GM19463 (cell line): Measurements from ENCODE around the gene CPNE6.
A peak's percentile ranks its signal among the peaks of the same experiment; 100 is the strongest.

Experiments
- ATAC-seq: cut with Tn5 transposase; IDR thresholded peaks from one replicate; pipeline ENCODE4 v1.9.1; 2021; ENCODE audit warnings: mild to moderate bottlenecking, moderate library complexity; ENCODE audit not compliant: unreplicated experiment

CPNE6 gene

GRCh38 chr14:24054324-24054641 lies 17.1 kb upstream of the CPNE6 start:
- no peak for ATAC-seq

GRCh38 chr14:24054646-24055045 lies 16.7 kb upstream of the CPNE6 start:
- ATAC-seq = no peak

- ATAC-seq = no peak
Observed at GRCh38 chr14:24055971-24056799, 15.2 kb upstream of the CPNE6 start.

GRCh38 chr14:24056800-24057184 lies 14.6 kb upstream of the CPNE6 start:
- no peak for ATAC-seq

GRCh38 chr14:24057271-24057670 lies 14.1 kb upstream of the CPNE6 start:
- ATAC-seq = no peak

GRCh38 chr14:24057867-24058259 lies 13.5 kb upstream of the CPNE6 start:
- no peak for ATAC-seq

GRCh38 chr14:24058260-24058950 lies 13.0 kb upstream of the CPNE6 start:
- ATAC-seq = peak; percentile 72

GRCh38 chr14:24058951-24059475 lies 12.3 kb upstream of the CPNE6 start:
- ATAC-seq = no peak

- no peak for ATAC-seq
Observed at GRCh38 chr14:24059841-24060388, 11.4 kb upstream of the CPNE6 start.

GRCh38 chr14:24060443-24060842 lies 10.9 kb upstream of the CPNE6 start:
- no peak for ATAC-seq

GRCh38 chr14:24060984-24061913 lies 10.1 kb upstream of the CPNE6 start:
- ATAC-seq = no peak

- ATAC-seq = no peak
Observed at GRCh38 chr14:24062216-24062980, 9.0 kb upstream of the CPNE6 start.

- no peak for ATAC-seq
Observed at GRCh38 chr14:24063263-24063836, 8.0 kb upstream of the CPNE6 start.

- ATAC-seq = no peak
Observed at GRCh38 chr14:24064091-24064795, 7.1 kb upstream of the CPNE6 start.

GRCh38 chr14:24064856-24065255 lies 6.5 kb upstream of the CPNE6 start:
- no peak for ATAC-seq

- ATAC-seq = no peak
Observed at GRCh38 chr14:24065408-24065807, 6.0 kb upstream of the CPNE6 start.

- ATAC-seq = no peak
Observed at GRCh38 chr14:24066496-24067132, 4.7 kb upstream of the CPNE6 start.

GRCh38 chr14:24067133-24068082 lies 4.0 kb upstream of the CPNE6 start:
- ATAC-seq = no peak
